ENCODE results near the gene CLTC. TPM values are rescaled to one million over a fixed set of nuclear protein-coding genes. Genes with fewer than 3 reads are reported as not detected.

CLTC gene
- total and polyA plus RNA-seq, 2 donors (not counting 1 experiment from before 2014, with no cell fraction given): 25.9 to 114 TPM

- Histone ChIP-seq H3K9ac (ENCODE audit: low read length) (no peak overlapping the region), H3K79me2 (ENCODE audit: control insufficient read depth, insufficient read depth, low read length) (peaks cover 68% of the 10 kb centered on the region), H3K27ac (ENCODE audit: low read length in 2 of 2) (no peak overlapping the region), H4K20me1 (ENCODE audit: control insufficient read depth, insufficient read depth, low read length, poor library complexity, severe bottlenecking) (peaks cover 37% of the 10 kb centered on the region), H3K36me3 (replicated peaks in 1 of 2; ENCODE audit: control extremely low read depth in 1 of 2, control insufficient read depth in 1 of 2, extremely low read depth in 1 of 2, insufficient read depth in 2 of 2, low read length in 1 of 2) (peaks cover 26 to 57% of the 10 kb centered on the region in 2 experiments), H2AFZ (ENCODE audit: insufficient read depth, low read depth, low read length, poor library complexity, severe bottlenecking) (no peak overlapping the region), H3K4me2 (replicated peaks; ENCODE audit: low read depth, low read length, poor library complexity, severe bottlenecking) (no peak overlapping the region), H3K4me3 (ENCODE audit: control extremely low read depth in 1 of 5, extremely low read depth in 1 of 5, insufficient read depth in 1 of 5, low read depth in 2 of 5, low read length in 4 of 5) (no peak overlapping the region), H3K27me3 (replicated peaks in 1 of 4; ENCODE audit: control extremely low read depth in 1 of 4, control insufficient read depth in 3 of 4, insufficient read depth in 4 of 4, low read length in 3 of 4) (no peaks in the 10 kb centered on the region), H3K9me3 (ENCODE audit: control extremely low read depth in 1 of 3, control insufficient read depth in 2 of 3, insufficient read depth in 1 of 3, low read length in 2 of 3) (no peaks in the 10 kb centered on the region), H3K4me1 (ENCODE audit: control insufficient read depth in 2 of 2, insufficient read depth in 2 of 2, low read length in 2 of 2) (no peaks in the 10 kb centered on the region)
- no peak overlapping the region for H3K4me3 Mint-ChIP-seq
- 93% methylated on average over 5 of the region's 7 CpGs for WGBS (ENCODE audit: insufficient coverage)
- POLR2A ChIA-PET: no interaction called here
- DNase-seq (no peak), ATAC-seq (ENCODE audit: low read depth) (no peak)
- CTCF ChIA-PET: interaction anchor here (0.9 kb wide), 1 partner anchor 11 kb away, joined by 3 read pairs; no protein-coding TSS in a partner anchor
- H3K4me1 Mint-ChIP-seq: peaks cover 45% of the 10 kb centered on the region
- H3K9me3 Mint-ChIP-seq (ENCODE audit: insufficient read depth): no peaks in the 10 kb centered on the region
- intact Hi-C loops (cut with micrococcal nuclease): no loop called here
- H3K27me3 Mint-ChIP-seq: no peaks in the 10 kb centered on the region
- H3K27ac Mint-ChIP-seq: no peak overlapping the region
- TF ChIP-seq CTCF (IDR thresholded peaks at IDR 0.05): no peak
- no peak for TF ChIP-seq EZH2 (IDR thresholded peaks at IDR 0.05; ENCODE audit: borderline replicate concordance, insufficient read depth, low read depth, low read length, poor library complexity, severe bottlenecking)
These were observed 79.5 kb downstream of the CLTC start for GRCh38 chr17:59699218-59699617.

GRCh38 chr17:59699786-59700185 is 80.1 kb downstream of the CLTC start:
- no peak overlapping the region for H3K4me3 ChIP-seq (ENCODE audit: control extremely low read depth in 1 of 5, extremely low read depth in 1 of 5, insufficient read depth in 1 of 5, low read depth in 2 of 5, low read length in 4 of 5)
- no peak overlapping the region for H3K27ac ChIP-seq (ENCODE audit: low read length in 2 of 2)
- H2AFZ ChIP-seq (ENCODE audit: insufficient read depth, low read depth, low read length, poor library complexity, severe bottlenecking): no peak overlapping the region
- peaks cover 37% of the 10 kb centered on the region for H4K20me1 ChIP-seq (ENCODE audit: control insufficient read depth, insufficient read depth, low read length, poor library complexity, severe bottlenecking)
- TF ChIP-seq EZH2 (IDR thresholded peaks at IDR 0.05; ENCODE audit: borderline replicate concordance, insufficient read depth, low read depth, low read length, poor library complexity, severe bottlenecking): no peak
- TF ChIP-seq CTCF (IDR thresholded peaks at IDR 0.05): no peak
- H3K36me3 ChIP-seq (replicated peaks in 1 of 2; ENCODE audit: control extremely low read depth in 1 of 2, control insufficient read depth in 1 of 2, extremely low read depth in 1 of 2, insufficient read depth in 2 of 2, low read length in 1 of 2): peaks cover 24 to 51% of the 10 kb centered on the region in 2 experiments
- H3K9me3 ChIP-seq (ENCODE audit: control extremely low read depth in 1 of 3, control insufficient read depth in 2 of 3, insufficient read depth in 1 of 3, low read length in 2 of 3): no peaks in the 10 kb centered on the region
- Mint-ChIP-seq H3K4me3 (no peak overlapping the region), H3K27me3 (no peaks in the 10 kb centered on the region), H3K27ac (no peak overlapping the region), H3K4me1 (peaks cover 50% of the 10 kb centered on the region), H3K9me3 (ENCODE audit: insufficient read depth) (no peaks in the 10 kb centered on the region)
- H3K4me2 ChIP-seq (replicated peaks; ENCODE audit: low read depth, low read length, poor library complexity, severe bottlenecking): no peak overlapping the region
- WGBS (ENCODE audit: insufficient coverage): 100% methylated on average over 3 of the region's 6 CpGs
- H3K9ac ChIP-seq (ENCODE audit: low read length): no peak overlapping the region
- DNase-seq (no peak), ATAC-seq (ENCODE audit: low read depth) (no peak)
- no peaks in the 10 kb centered on the region for H3K27me3 ChIP-seq (replicated peaks in 1 of 4; ENCODE audit: control extremely low read depth in 1 of 4, control insufficient read depth in 3 of 4, insufficient read depth in 4 of 4, low read length in 3 of 4)
- no peaks in the 10 kb centered on the region for H3K4me1 ChIP-seq (ENCODE audit: control insufficient read depth in 2 of 2, insufficient read depth in 2 of 2, low read length in 2 of 2)
- ChIA-PET CTCF (no interaction called here), POLR2A (no interaction called here)
- peaks cover 73% of the 10 kb centered on the region for H3K79me2 ChIP-seq (ENCODE audit: control insufficient read depth, insufficient read depth, low read length)
- intact Hi-C loops (cut with micrococcal nuclease): no loop called here
